GM18870 (cell line): ENCODE data around the gene CDK10.
A peak's percentile ranks its signal among the peaks of the same experiment; 100 is the strongest.
"Not testable (repeated sequence)": the region's sequence is repeated elsewhere in the genome, so short reads cannot be mapped to it uniquely, and the experiment has no call there.

Experiments used
- ATAC-seq: cut with Tn5 transposase; IDR thresholded peaks from one replicate; pipeline ENCODE4 v1.9.1; 2021; ENCODE audit warnings: moderate library complexity; ENCODE audit not compliant: unreplicated experiment

The CDK10 gene

GRCh38 chr16:89695086-89695874 is 8.8 kb downstream of the CDK10 start:
- no peak for ATAC-seq

GRCh38 chr16:89695875-89696669 is 9.6 kb downstream of the CDK10 start:
- no peak for ATAC-seq

- ATAC-seq: no peak
Measured at GRCh38 chr16:89696670-89697128, 10.2 kb downstream of the CDK10 start.

DNA sequence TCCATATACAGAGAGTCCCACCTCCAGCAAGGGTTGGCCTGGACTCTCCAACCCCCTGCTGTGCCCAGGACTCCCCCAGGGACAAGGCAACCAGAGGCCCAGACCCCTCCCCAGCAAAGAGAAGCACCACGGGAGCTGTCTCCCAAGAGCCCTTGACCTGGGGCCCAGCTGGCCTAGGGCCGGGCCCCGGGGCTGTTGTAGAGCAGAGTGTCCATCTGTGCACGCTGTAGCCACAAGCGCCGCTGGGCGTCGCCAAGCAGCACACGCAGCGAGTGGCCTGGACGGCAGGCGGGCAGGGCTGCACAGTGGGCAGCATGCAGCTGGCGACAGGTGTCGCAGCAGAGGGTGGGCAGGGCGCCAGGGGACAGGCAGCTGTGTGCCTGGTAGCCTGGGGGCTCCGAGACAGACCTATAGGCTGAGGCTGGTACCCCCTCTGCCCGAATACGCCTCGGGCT is 10.7 kb downstream of the CDK10 start:
- no peak for ATAC-seq

DNA sequence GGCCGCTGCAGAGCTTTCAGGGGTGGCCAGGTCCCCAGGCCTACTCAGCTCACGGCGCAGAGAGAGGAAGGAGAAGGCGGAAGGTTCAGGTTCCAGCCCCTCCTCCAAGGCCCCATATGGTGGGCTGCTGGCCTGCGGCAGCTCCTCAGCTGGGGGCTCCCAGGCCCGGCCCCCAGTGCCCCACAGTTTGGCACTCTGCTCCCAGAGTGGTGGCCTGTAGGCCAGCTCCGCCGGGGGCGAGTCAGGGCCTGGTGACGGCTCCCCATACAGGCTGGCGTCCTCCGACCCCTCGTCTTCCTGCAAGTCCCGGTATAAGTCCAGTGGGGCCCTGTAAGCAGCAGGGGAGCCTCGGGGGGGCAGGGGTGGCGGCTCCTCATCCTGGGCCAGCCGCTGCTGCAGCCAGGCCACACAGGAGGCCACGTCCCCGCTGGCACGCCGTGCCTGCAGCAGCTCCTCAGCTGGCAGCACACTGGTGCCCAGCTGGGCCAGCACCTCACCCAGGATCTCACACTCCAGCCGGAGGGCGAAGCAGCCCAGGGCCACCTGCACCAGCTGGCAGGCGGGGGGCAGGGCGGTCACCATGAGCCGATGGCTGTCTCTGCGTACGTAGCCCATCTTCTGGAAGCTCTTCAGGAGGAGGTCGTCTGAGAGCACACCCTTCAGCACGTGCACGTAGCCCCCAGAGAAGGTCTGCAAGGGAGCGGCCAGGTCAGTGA is 11.3 kb downstream of the CDK10 start:
- ATAC-seq: no peak

- ATAC-seq: not testable (repeated sequence)
Measured at GRCh38 chr16:89698717-89699116, 12.2 kb downstream of the CDK10 start.

DNA sequence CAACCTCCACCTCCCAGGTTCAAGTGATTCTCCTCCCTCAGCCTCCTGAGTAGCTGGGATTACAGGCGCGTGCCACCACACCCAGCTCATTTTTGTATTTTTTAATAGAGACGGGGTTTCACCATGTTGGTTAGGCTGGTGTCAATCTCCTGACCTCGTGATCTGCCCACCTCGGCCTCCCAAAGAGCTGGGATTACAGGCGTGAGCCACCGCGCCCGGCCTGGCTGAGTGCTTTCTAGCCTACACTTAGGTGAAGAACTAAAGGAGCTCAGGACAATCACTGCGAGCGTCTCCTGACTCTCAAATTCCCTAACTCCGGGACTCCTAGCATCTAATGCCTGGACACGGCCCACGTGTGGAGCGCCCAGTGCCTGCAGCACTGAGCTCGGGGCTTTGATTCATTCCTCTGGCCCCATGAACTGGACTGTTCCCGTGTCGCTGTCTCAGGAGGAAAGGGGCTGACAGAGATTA is 13.2 kb downstream of the CDK10 start:
- ATAC-seq: not testable (repeated sequence)

DNA sequence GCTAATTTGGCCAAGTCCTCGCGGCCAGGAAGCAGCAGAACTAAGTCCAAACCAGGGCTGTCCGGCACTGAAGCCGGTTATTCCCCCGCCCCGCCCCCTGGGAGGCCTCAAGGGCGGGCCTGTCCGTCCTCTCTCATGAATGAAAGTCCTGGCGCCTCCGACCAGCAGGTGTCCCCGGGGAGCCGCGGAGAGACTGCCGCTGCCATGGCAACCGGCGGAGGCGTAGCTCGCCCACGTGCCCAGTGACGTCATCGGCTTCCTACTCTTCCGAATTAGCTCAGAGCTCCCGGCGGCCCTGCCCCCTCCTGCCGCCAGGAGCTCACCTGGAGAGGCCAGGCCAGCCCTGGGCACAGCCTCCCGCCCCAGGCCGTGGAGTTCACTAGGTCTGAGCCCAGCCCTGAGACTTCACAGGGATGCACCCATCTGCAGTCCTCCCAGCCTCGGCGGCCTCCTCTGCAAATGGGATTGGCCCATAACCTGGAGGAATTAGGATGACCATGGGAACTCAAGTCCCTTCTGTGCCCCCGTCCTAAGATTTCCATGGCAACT is 13.7 kb downstream of the CDK10 start:
- peak; percentile 43 for ATAC-seq

- ATAC-seq: no peak
Measured at GRCh38 chr16:89700649-89701424, 14.3 kb downstream of the CDK10 start.

DNA sequence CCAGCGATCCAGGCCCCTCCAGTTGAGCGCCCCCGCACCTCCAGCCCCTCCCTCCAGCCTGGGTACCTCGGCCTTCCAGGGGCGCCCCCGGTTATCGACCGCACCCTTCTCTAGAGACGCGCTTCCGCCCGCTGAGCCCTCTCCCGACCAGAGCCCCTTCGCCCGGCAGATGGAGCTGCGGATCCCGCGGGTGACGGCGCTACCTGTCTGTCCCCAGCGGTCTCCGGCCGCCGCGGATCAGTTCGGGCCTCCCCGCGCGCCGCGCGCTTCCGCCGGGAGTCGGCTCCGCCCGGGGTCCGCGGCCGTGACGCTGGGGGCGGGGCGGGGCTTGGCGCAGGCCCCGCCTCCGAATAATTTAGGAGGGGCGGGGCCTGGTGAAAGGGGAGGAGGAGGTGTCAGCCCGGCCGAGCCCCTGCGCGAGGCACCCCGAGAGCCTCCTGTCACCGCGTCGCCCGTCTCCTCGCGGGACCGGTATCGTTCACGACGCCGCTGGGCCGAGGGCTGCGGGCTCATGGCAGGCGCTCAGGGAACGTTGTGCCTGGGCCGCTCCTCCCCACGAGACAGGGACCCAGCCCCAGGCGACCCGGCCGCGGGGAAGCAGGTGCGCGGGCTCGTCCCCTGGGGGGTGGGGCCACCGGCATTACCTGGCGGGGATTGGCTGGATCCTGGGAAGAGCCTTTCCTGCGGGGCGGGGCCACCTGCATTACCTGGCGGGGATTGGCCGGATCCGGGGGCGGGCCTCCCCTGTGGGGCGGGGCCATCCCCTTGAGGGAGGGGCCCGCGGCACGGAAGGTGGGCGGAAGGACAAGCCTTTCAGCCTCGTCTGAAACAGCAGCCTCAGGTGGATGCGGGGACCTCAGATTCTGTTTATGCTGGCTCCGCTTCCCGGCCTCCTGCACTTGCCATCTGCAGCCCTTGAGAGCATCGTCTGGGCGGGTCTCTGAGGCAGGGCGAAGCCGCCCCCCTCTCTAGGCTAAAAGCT is 15.2 kb downstream of the CDK10 start, which contains the start of gene SPATA2L:
Gene SPATA2L (minus strand): TSS at position 281 of the 982 bp plus-strand sequence. CDS start 473 bp downstream, outside the sequence.
- peak; percentile 64 for ATAC-seq

DNA sequence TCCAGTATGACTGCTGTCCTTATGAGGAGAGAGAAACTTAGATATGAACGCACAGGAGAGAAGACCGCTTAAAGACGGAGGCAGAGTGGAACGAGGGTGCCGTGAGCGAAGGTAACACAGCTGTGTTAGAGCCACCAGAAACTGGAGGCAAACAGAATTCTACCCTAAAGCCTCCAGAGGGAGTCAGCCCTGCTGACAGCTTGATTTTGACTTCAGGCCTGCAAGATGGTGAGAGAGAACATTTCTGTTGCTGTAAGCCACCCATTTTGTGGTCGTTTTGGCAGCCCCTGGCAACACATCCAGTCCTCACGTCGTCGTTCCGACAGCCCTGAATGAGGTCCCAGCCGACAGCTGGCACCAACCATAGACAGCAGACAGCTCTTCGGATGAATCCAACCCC is 17.8 kb downstream of the CDK10 start:
- ATAC-seq: no peak

DNA sequence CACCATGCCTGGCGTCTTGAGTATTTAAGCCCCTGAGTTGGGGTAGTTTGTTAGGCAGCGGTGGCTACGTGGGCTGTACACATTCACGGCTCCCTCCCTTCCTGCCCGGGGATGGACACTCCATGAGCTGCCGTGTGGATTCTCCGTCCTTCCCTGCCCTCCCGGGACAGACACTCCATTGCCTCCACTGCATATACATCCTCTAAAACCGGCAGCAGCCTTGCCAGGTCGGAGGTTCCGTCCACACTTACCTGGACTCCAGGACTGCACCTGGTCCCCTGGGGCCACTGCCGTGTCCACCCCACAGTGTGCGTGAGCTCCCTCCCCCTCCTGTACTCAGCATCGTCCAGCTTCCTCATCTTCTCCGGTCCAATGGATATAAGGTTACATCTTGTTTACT is 18.5 kb downstream of the CDK10 start:
- ATAC-seq: no peak

DNA sequence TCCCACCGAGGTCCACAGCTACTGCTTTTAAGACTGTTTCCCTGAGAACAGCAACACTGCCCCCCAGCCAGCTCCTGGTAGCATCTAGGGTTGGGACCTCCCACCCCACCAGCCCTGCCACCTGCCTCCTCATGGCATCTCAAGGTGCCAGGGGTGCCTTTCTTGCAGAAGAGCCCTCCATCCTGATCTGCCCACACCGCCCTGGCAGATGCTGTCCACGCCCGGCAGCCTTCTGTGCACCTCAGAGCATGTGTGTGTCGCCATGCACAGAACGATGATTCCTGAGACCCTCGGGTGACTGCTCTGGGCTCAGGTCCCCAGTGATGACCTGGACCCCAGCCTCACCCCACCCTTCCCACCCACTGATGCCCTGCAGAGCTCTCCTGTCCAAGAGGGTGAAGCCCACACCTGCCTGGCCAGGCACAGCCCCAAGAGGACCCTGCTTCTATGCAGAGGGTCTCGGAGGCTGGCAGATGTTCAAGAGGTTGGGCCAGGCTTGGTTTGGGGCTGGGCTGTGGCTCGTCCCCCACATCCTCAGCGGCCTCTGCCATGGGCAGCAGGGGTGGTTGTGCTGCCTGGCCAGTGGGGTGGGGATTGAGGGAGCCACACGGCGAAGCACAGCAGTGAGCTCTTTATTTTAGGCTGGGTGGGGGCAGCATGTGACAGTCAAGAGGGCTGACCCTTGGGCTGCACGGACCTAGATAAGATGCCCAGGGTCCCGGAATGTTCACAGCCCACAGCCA is 20.2 kb downstream of the CDK10 start:
- ATAC-seq: no peak

DNA sequence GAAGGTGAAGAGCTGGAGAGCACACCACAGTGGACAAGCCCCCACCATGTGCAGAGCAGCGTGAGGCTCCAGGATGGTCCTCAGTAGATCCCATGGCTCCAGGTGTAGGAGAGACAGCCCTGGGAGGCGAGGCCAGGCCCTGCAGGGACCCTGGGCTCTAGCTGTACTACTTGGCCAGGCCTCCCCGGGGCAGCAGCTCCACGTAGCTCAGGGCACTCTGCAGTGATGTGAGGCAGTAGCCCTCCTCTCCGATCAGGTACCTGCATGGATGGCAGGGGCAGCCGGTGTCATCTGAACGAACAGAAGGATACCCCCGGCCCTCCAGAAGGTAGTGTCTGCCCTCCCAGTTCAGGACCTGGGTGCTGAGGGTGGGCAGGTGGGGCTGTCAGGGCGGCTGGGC is 21.2 kb downstream of the CDK10 start:
- ATAC-seq: no peak

GRCh38 chr16:89708481-89708931 is 22.0 kb downstream of the CDK10 start:
- no peak for ATAC-seq

- ATAC-seq: no peak
Measured at GRCh38 chr16:89709166-89709565, 22.7 kb downstream of the CDK10 start.

- no peak for ATAC-seq
Measured at GRCh38 chr16:89709716-89710432, 23.4 kb downstream of the CDK10 start.
